Duodenal mucosa (tissue), 2 donors: Measurements from ENCODE around the gene LLGL2.
A peak's percentile ranks its signal among the peaks of the same experiment; 100 is the strongest.
"Not testable (repeated sequence)": the region's sequence is repeated elsewhere in the genome, so short reads cannot be mapped to it uniquely, and the experiment has no call there.

Source experiments
- H3K27ac ChIP-seq: one replicate; pipeline ENCODE4 v1.7.0; 2013; ENCODE audit warnings: low read depth, low read length
- H3K27me3 ChIP-seq, 2 donors: one replicate each; pipeline ENCODE4 v1.7.0; 2013; ENCODE audit warnings: low read length in 2 of 2, control low read depth in 1 of 2; ENCODE audit not compliant: insufficient read depth in 2 of 2, control insufficient read depth in 1 of 2
- H3K36me3 ChIP-seq, 2 donors: one replicate each; pipeline ENCODE4 v1.7.0; 2013; ENCODE audit warnings: low read length in 2 of 2, control low read depth in 1 of 2; ENCODE audit not compliant: insufficient read depth in 2 of 2, control insufficient read depth in 1 of 2
- H3K4me1 ChIP-seq, 2 donors: one replicate each; pipeline ENCODE4 v1.7.0; 2013; ENCODE audit warnings: low read length in 2 of 2, control low read depth in 1 of 2; ENCODE audit not compliant: insufficient read depth in 2 of 2, control insufficient read depth in 1 of 2
- H3K4me3 ChIP-seq, 2 donors: one replicate each; pipeline ENCODE4 v1.7.0; 2013; ENCODE audit warnings: low read length in 2 of 2, low read depth in 1 of 2
- H3K9ac ChIP-seq, 2 donors: one replicate each; pipeline ENCODE4 v1.7.0; 2013; ENCODE audit warnings: low read length in 2 of 2, low read depth in 1 of 2
- H3K9me3 ChIP-seq, 2 donors: one replicate each; pipeline ENCODE4 v1.7.0; 2013; ENCODE audit warnings: low read length in 2 of 2, control low read depth in 1 of 2; ENCODE audit not compliant: control insufficient read depth in 1 of 2

Gene LLGL2

GRCh38 chr17:75589919-75590303, 64.4 kb downstream of the LLGL2 start:
- Histone ChIP-seq H3K9ac (peak overlapping the region in 1 of 2 donors; percentile 12), H3K4me3 (peak overlapping the region; percentile 55 to 59), H3K4me1 (peaks cover 3 to 4% of the 10 kb centered on the region in 2 donors), H3K36me3 (no peaks in the 10 kb centered on the region), H3K27me3 (no peaks in the 10 kb centered on the region), H3K27ac (no peak overlapping the region), H3K9me3 (no peaks in the 10 kb centered on the region)

GRCh38 chr17:75590314-75590761, 64.8 kb downstream of the LLGL2 start:
- Histone ChIP-seq H3K9me3 (no peaks in the 10 kb centered on the region), H3K27ac (no peak overlapping the region), H3K4me1 (peaks cover 3 to 4% of the 10 kb centered on the region in 2 donors), H3K27me3 (no peaks in the 10 kb centered on the region), H3K36me3 (no peaks in the 10 kb centered on the region), H3K9ac (no peak overlapping the region), H3K4me3 (no peak overlapping the region)

GRCh38 chr17:75590849-75591721, 65.6 kb downstream of the LLGL2 start:
- no peak overlapping the region for H3K4me3 ChIP-seq
- no peak overlapping the region for H3K9ac ChIP-seq
- H3K36me3 ChIP-seq = no peaks in the 10 kb centered on the region
- no peaks in the 10 kb centered on the region for H3K9me3 ChIP-seq
- peaks cover 3 to 4% of the 10 kb centered on the region in 2 donors for H3K4me1 ChIP-seq
- H3K27ac ChIP-seq = no peak overlapping the region
- H3K27me3 ChIP-seq = no peaks in the 10 kb centered on the region

GRCh38 chr17:75591722-75592302, 66.3 kb downstream of the LLGL2 start:
- Histone ChIP-seq H3K9ac (no peak overlapping the region), H3K27ac (no peak overlapping the region), H3K9me3 (no peaks in the 10 kb centered on the region), H3K4me3 (no peak overlapping the region), H3K36me3 (no peaks in the 10 kb centered on the region), H3K4me1 (peaks cover 3 to 4% of the 10 kb centered on the region in 2 donors), H3K27me3 (no peaks in the 10 kb centered on the region)

- Histone ChIP-seq H3K36me3 (no peaks in the 10 kb centered on the region), H3K4me1 (peaks cover 1 to 3% of the 10 kb centered on the region in 2 donors), H3K27ac (no peak overlapping the region), H3K9ac (no peak overlapping the region), H3K4me3 (no peak overlapping the region), H3K27me3 (no peaks in the 10 kb centered on the region), H3K9me3 (no peaks in the 10 kb centered on the region)
These were observed 67.0 kb downstream of the LLGL2 start for GRCh38 chr17:75592348-75593020.

- not testable (repeated sequence) for H3K4me1 ChIP-seq, H3K9me3 ChIP-seq, H3K9ac ChIP-seq, H3K36me3 ChIP-seq, H3K27ac ChIP-seq, H3K27me3 ChIP-seq, H3K4me3 ChIP-seq
These were observed 67.9 kb downstream of the LLGL2 start for GRCh38 chr17:75593430-75593829.

GRCh38 chr17:75594499-75595283, 69.2 kb downstream of the LLGL2 start:
- Histone ChIP-seq H3K27ac (no peak overlapping the region), H3K4me1 (no peaks in the 10 kb centered on the region), H3K9me3 (no peaks in the 10 kb centered on the region), H3K27me3 (no peaks in the 10 kb centered on the region), H3K36me3 (no peaks in the 10 kb centered on the region), H3K4me3 (no peak overlapping the region), H3K9ac (no peak overlapping the region)

- H3K9me3 ChIP-seq = no peaks in the 10 kb centered on the region
- H3K27me3 ChIP-seq = no peaks in the 10 kb centered on the region
- H3K36me3 ChIP-seq = no peaks in the 10 kb centered on the region
- no peak overlapping the region for H3K9ac ChIP-seq
- no peak overlapping the region for H3K27ac ChIP-seq
- no peak overlapping the region for H3K4me3 ChIP-seq
- no peaks in the 10 kb centered on the region for H3K4me1 ChIP-seq
These were observed 69.9 kb downstream of the LLGL2 start for GRCh38 chr17:75595284-75595919.

- Histone ChIP-seq H3K9me3 (no peaks in the 10 kb centered on the region), H3K4me3 (no peak overlapping the region), H3K27ac (no peak overlapping the region), H3K9ac (no peak overlapping the region), H3K4me1 (no peaks in the 10 kb centered on the region), H3K36me3 (no peaks in the 10 kb centered on the region), H3K27me3 (no peaks in the 10 kb centered on the region)
These were observed 70.4 kb downstream of the LLGL2 start for GRCh38 chr17:75595920-75596313.
